K562 (cell line): ENCODE data around the gene NAV2. TPM values are rescaled to one million over a fixed set of nuclear protein-coding genes. Genes with fewer than 3 reads are reported as not detected.
A peak's percentile ranks its signal among the peaks of the same experiment; 100 is the strongest.

ENCODE experiments used
- BRD9 ChIP-seq: fragments of 450-650 bp; IDR thresholded peaks from 2 replicates; pipeline ENCODE4 v1.6.1; 2018; ENCODE audit warnings: low read depth; ENCODE audit not compliant: partially characterized antibody
- BRF1 ChIP-seq: IDR thresholded peaks from 3 replicates; pipeline ENCODE4 v1.6.1; 2011; ENCODE audit warnings: borderline replicate concordance, mild to moderate bottlenecking; ENCODE audit not compliant: insufficient read length; ENCODE audit errors: extremely low read depth
- ESRRA ChIP-seq: fragments of 450-650 bp; IDR thresholded peaks from 2 replicates; pipeline ENCODE4 v1.6.1; 2014; ENCODE audit warnings: low read depth, mild to moderate bottlenecking, moderate library complexity, borderline replicate concordance
- FOXK1 ChIP-seq: sonication (generic); formaldehyde crosslinking; IDR thresholded peaks from 2 replicates; pipeline ENCODE4 v1.8.0; 2022; ENCODE audit warnings: missing genetic modification reagents, mild to moderate bottlenecking, borderline replicate concordance
- L3MBTL2 ChIP-seq: fragments of 450-650 bp; IDR thresholded peaks from 2 replicates; pipeline ENCODE4 v1.6.1; 2016; ENCODE audit warnings: mild to moderate bottlenecking, moderate library complexity
- NFYB ChIP-seq: IDR thresholded peaks from 2 replicates; pipeline ENCODE4 v1.6.1; 2011; ENCODE audit warnings: mild to moderate bottlenecking, moderate library complexity; ENCODE audit not compliant: insufficient read length; ENCODE audit errors: extremely low read depth
- POLR2AphosphoS2 ChIP-seq: IDR thresholded peaks from 2 replicates; pipeline ENCODE4 v1.6.1; 2012; ENCODE audit warnings: low read length, improper control_type of control experiment
- RCOR1 ChIP-seq, 2 experiments: IDR thresholded peaks; 2 replicates each; pipeline ENCODE4 v1.6.1; 2012; ENCODE audit warnings: low read depth in 2 of 2, low read length in 2 of 2, borderline replicate concordance in 1 of 2, improper control_type of control experiment in 1 of 2
- SRF ChIP-seq, 2 experiments: fragments of 250-450, 450-650 bp in 1 of 2; sonication (Bioruptor Pico) in 1 of 2; sonication (generic) in 1 of 2; formaldehyde crosslinking; IDR thresholded peaks; 2 replicates each; pipeline versions ENCODE4 v1.5.0 to v1.5.1; 2020 to 2022; ENCODE audit warnings: mild to moderate bottlenecking in 1 of 2, missing genetic modification reagents in 1 of 2
- SUPT5H ChIP-seq: fragments of 450-650 bp; IDR thresholded peaks from 2 replicates; pipeline ENCODE4 v1.6.1; 2016
- TAF9B ChIP-seq: fragments of 450-650 bp; IDR thresholded peaks from 2 replicates; pipeline ENCODE4 v1.6.1; 2018; ENCODE audit warnings: mild to moderate bottlenecking; ENCODE audit not compliant: partially characterized antibody
- TCF7L2 ChIP-seq: fragments of 150-350 bp; IDR thresholded peaks from 2 replicates; pipeline ENCODE4 v1.6.1; 2016; ENCODE audit warnings: low read depth, mild to moderate bottlenecking, low read length, moderate library complexity
- TRIM24 ChIP-seq, 2 experiments: fragments of 450-650 bp; IDR thresholded peaks; 2 replicates each; pipeline ENCODE4 v1.6.1; 2016
- U2AF2 ChIP-seq: fragments of 200-400 bp; formaldehyde crosslinking; optimal IDR thresholded peaks from 2 replicates; pipeline ENCODE3; 2017; ENCODE audit warnings: low read depth, mild to moderate bottlenecking, low read length
- YY1 ChIP-seq, 3 experiments: IDR thresholded peaks; 2 replicates each; pipeline ENCODE4 v1.6.1; 2011; ENCODE audit warnings: low read length in 2 of 3, mild to moderate bottlenecking in 2 of 3, moderate library complexity in 2 of 3, borderline replicate concordance in 1 of 3, control low read depth in 1 of 3, low read depth in 1 of 3; ENCODE audit not compliant: insufficient read depth in 3 of 3, insufficient replicate concordance in 2 of 3, control insufficient read depth in 1 of 3, insufficient read length in 1 of 3; ENCODE audit errors: extremely low read depth in 1 of 3
- ZBED1 ChIP-seq: IDR thresholded peaks from 2 replicates; pipeline ENCODE4 v1.6.1; 2014
- ZNF124 ChIP-seq: sonication (generic); formaldehyde crosslinking; IDR thresholded peaks from 2 replicates; pipeline ENCODE4 v1.8.1; 2022; ENCODE audit warnings: missing genetic modification reagents
- ZNF133 ChIP-seq: fragments of 250-450 bp; sonication (Bioruptor Pico); IDR thresholded peaks from 2 replicates; pipeline ENCODE4 v1.4.0; 2020; ENCODE audit warnings: mild to moderate bottlenecking
- ZNF253 ChIP-seq: fragments of 250-450 bp; sonication (Bioruptor Pico); conservative IDR thresholded peaks from 2 replicates; pipeline ENCODE4 v1.6.1; 2021; ENCODE audit warnings: mild to moderate bottlenecking
- ZNF316 ChIP-seq: fragments of 450-650 bp; IDR thresholded peaks from 2 replicates; pipeline ENCODE4 v1.6.1; 2016
- ZNF395 ChIP-seq: fragments of 200-800 bp; sonication (Bioruptor generic); IDR thresholded peaks from 2 replicates; pipeline ENCODE4 v1.6.1; 2017; ENCODE audit warnings: missing genetic modification characterization, missing compliant biosample characterization
- ZNF644 ChIP-seq: fragments of 200-800 bp; sonication (Bioruptor generic); IDR thresholded peaks from 2 replicates; pipeline ENCODE4 v1.6.1; 2016; ENCODE audit warnings: low read depth, missing genetic modification characterization, missing compliant biosample characterization
- polyA plus RNA-seq, 8 experiments: library from polyadenylated mRNA; depleted of rRNA in 4 of 8; stranded (reverse) in 5 of 8; unstranded in 3 of 8; fragments of >200 nt; fragmentation: Nextera tagmentation in 2 of 8; fragmentation: Illumina TruSeq in 1 of 8; extraction: Ambion mirVana in 2 of 8; extraction: Trizol in 1 of 8; gene quantifications; 2 replicates each; pipeline versions ENCODE4 v1.2.1 to v1.2.3, GENCODE V29; 2011 to 2014; ENCODE audit warnings: inconsistent platforms in 1 of 8, missing spikeins in 1 of 8
- total RNA-seq, 7 experiments: library from RNA; depleted of rRNA in 6 of 7; stranded (reverse); fragments of >200 nt in 6 of 7; fragmentation: Illumina TruSeq in 2 of 7; extraction: Trizol in 2 of 7; gene quantifications; 2 replicates each; pipeline versions ENCODE4 v1.2.1 to v1.2.3, GENCODE V29; 2011 to 2021; ENCODE audit warnings: low replicate concordance in 1 of 7
- TF ChIP-seq, protein P1 (sequence below): fragments of 450-650 bp; formaldehyde crosslinking; conservative IDR thresholded peaks from 2 replicates; pipeline ENCODE4 v1.4.0; 2022; ENCODE audit warnings: mild to moderate bottlenecking, missing genetic modification characterization
- TF ChIP-seq, protein P2 (sequence below): fragments of 250-450 bp; sonication (Bioruptor Pico); IDR thresholded peaks from 2 replicates; pipeline ENCODE4 v1.4.0; 2020; ENCODE audit warnings: mild to moderate bottlenecking
- TF ChIP-seq, protein P3 (sequence below), 2 experiments: fragments of 450-650 bp; IDR thresholded peaks; 2 replicates each; pipeline ENCODE4 v1.6.1; 2016

The NAV2 gene
- total and polyA plus RNA-seq, 9 of the 15 experiments (the other 6 are each of a cell fraction or from before 2014, with no cell fraction given): 0.03 to 0.35 (median 0.05) TPM

DNA sequence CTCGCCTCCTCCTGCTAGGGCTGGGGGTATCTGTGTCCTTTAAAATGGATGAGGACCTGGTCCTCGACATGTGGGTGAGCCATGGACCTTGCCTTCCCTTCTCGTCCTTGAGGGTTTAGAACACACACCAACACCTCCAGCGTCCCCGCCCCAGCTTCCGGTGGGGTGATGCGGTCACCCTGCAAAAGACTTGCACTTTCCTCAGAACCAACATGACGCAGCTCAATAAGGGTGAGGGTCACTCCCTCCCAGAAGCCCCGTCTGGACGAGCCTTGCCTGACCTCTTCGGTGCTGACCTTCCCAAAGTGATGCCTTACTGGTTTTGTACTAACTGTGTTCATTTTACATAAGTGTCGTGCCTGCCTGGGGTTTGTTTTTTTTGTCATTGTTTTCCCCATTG lies 406.7 kb downstream of the NAV2 start (continued):
- TF ChIP-seq ZNF395 (no peak), U2AF2 (no peak), BRF1 (no peak), ZNF133 (no peak), FOXK1 (CRISPR knock-in tag) (no peak), L3MBTL2 (peak; percentile 39; the same call in 1 of the 2 replicates), TRIM24 (IDR thresholded peaks at IDR 0.05) (no peak), TCF7L2 (no peak), NFYB (no peak), SUPT5H (no peak), TAF9B (no peak), ZNF253 (CRISPR knock-in tag) (no peak), BRD9 (no peak), ZNF124 (CRISPR knock-in tag) (no peak), ESRRA (peak; percentile 47; the same call in 1 of the 2 replicates), ZNF316 (no peak), ZNF644 (no peak), SRF (CRISPR knock-in tag; IDR thresholded peaks at IDR 0.05) (no peak), POLR2AphosphoS2 (no peak), YY1 (IDR thresholded peaks at IDR 0.05; ENCODE audit: borderline replicate concordance in 1 of 3, control insufficient read depth in 1 of 3, extremely low read depth in 1 of 3, insufficient read depth in 3 of 3, insufficient read length in 1 of 3, insufficient replicate concordance in 2 of 3, low read depth in 1 of 3, low read length in 2 of 3) (no peak), ZBED1 (no peak), RCOR1 (IDR thresholded peaks at IDR 0.05; ENCODE audit: borderline replicate concordance in 1 of 2, low read depth in 2 of 2, low read length in 2 of 2) (no peak)
- TF ChIP-seq, protein P1, sequence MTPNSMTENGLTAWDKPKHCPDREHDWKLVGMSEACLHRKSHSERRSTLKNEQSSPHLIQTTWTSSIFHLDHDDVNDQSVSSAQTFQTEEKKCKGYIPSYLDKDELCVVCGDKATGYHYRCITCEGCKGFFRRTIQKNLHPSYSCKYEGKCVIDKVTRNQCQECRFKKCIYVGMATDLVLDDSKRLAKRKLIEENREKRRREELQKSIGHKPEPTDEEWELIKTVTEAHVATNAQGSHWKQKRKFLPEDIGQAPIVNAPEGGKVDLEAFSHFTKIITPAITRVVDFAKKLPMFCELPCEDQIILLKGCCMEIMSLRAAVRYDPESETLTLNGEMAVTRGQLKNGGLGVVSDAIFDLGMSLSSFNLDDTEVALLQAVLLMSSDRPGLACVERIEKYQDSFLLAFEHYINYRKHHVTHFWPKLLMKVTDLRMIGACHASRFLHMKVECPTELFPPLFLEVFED (CRISPR knock-in tag): no peak
- TF ChIP-seq, protein P2, sequence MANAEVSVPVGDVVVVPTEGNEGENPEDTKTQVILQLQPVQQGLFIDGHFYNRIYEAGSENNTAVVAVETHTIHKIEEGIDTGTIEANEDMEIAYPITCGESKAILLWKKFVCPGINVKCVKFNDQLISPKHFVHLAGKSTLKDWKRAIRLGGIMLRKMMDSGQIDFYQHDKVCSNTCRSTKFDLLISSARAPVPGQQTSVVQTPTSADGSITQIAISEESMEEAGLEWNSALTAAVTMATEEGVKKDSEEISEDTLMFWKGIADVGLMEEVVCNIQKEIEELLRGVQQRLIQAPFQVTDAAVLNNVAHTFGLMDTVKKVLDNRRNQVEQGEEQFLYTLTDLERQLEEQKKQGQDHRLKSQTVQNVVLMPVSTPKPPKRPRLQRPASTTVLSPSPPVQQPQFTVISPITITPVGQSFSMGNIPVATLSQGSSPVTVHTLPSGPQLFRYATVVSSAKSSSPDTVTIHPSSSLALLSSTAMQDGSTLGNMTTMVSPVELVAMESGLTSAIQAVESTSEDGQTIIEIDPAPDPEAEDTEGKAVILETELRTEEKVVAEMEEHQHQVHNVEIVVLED: no peak
- TF ChIP-seq, protein P3, sequence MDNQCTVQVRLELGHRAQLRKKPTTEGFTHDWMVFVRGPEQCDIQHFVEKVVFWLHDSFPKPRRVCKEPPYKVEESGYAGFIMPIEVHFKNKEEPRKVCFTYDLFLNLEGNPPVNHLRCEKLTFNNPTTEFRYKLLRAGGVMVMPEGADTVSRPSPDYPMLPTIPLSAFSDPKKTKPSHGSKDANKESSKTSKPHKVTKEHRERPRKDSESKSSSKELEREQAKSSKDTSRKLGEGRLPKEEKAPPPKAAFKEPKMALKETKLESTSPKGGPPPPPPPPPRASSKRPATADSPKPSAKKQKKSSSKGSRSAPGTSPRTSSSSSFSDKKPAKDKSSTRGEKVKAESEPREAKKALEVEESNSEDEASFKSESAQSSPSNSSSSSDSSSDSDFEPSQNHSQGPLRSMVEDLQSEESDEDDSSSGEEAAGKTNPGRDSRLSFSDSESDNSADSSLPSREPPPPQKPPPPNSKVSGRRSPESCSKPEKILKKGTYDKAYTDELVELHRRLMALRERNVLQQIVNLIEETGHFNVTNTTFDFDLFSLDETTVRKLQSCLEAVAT (IDR thresholded peaks at IDR 0.05): no peak
